ENCODE measurements around the gene PIK3CB.
A peak's percentile ranks its signal among the peaks of the same experiment; 100 is the strongest.
"Not testable (repeated sequence)": the region's sequence is repeated elsewhere in the genome, so short reads cannot be mapped to it uniquely, and the experiment has no call there.

The PIK3CB gene

GRCh38 chr3:138675393-138675792, 159.3 kb downstream of the PIK3CB start:
- no peak for DNase-seq

GRCh38 chr3:138673641-138674530, 160.8 kb downstream of the PIK3CB start:
- DNase-seq: no peak

- DNase-seq: no peak
Observed at GRCh38 chr3:138670407-138670806, 164.3 kb downstream of the PIK3CB start.

GRCh38 chr3:138668107-138668506, 166.6 kb downstream of the PIK3CB start:
- DNase-seq: no peak

- no peak for DNase-seq
Observed at GRCh38 chr3:138657508-138657907, 177.2 kb downstream of the PIK3CB start.

- DNase-seq: no peak
Observed at GRCh38 chr3:138653567-138653966, 181.2 kb downstream of the PIK3CB start.

- no peak for DNase-seq
Observed at GRCh38 chr3:138649134-138649533, 185.6 kb downstream of the PIK3CB start.

GRCh38 chr3:138646513-138646912, 188.2 kb downstream of the PIK3CB start:
- no peak for DNase-seq

- no peak for DNase-seq
Observed at GRCh38 chr3:138646008-138646407, 188.7 kb downstream of the PIK3CB start.

- DNase-seq: no peak
Observed at GRCh38 chr3:138642927-138643253, 191.8 kb downstream of the PIK3CB start.

GRCh38 chr3:138642226-138642926, 192.4 kb downstream of the PIK3CB start:
- no peak for DNase-seq

- no peak for DNase-seq
Observed at GRCh38 chr3:138640537-138640936, 194.2 kb downstream of the PIK3CB start.

GRCh38 chr3:138638641-138639040, 196.1 kb downstream of the PIK3CB start:
- no peak for DNase-seq

GRCh38 chr3:138629526-138629925, 205.2 kb downstream of the PIK3CB start:
- DNase-seq: no peak

GRCh38 chr3:138625707-138626365, 208.9 kb downstream of the PIK3CB start:
- peak; percentile 27 for DNase-seq

- no peak for DNase-seq
Observed at GRCh38 chr3:138624518-138624917, 210.2 kb downstream of the PIK3CB start.

- DNase-seq: no peak
Observed at GRCh38 chr3:138620431-138620830, 214.3 kb downstream of the PIK3CB start.

- DNase-seq: no peak
Observed at GRCh38 chr3:138615462-138615861, 219.3 kb downstream of the PIK3CB start.

GRCh38 chr3:138609898-138610266, 224.8 kb downstream of the PIK3CB start:
- DNase-seq: no peak

GRCh38 chr3:138608322-138609135, 226.2 kb downstream of the PIK3CB start, which contains the start of gene FAIM:
FAIM (plus strand) TSS chr3:138608771; CDS start chr3:138619727, 10,956 bp downstream.
- DNase-seq: no peak

- DNase-seq: not testable (repeated sequence)
Observed at GRCh38 chr3:138604106-138604595, 230.6 kb downstream of the PIK3CB start.
